Activated CD8-positive, alpha-beta memory T cell treated with anti-CD3 and anti-CD28 coated beads for 48 hours (primary cell): Measurements from ENCODE around the gene GDF15.
"Not testable (repeated sequence)": the region's sequence is repeated elsewhere in the genome, so short reads cannot be mapped to it uniquely, and the experiment has no call there.

Experiments
- DNase-seq, 3 experiments: peaks; one replicate each; pipeline ENCODE4 v3.0.0-alpha.2; 2020; ENCODE audit warnings: low read depth in 2 of 3, low spot score in 2 of 3

Gene GDF15

DNA sequence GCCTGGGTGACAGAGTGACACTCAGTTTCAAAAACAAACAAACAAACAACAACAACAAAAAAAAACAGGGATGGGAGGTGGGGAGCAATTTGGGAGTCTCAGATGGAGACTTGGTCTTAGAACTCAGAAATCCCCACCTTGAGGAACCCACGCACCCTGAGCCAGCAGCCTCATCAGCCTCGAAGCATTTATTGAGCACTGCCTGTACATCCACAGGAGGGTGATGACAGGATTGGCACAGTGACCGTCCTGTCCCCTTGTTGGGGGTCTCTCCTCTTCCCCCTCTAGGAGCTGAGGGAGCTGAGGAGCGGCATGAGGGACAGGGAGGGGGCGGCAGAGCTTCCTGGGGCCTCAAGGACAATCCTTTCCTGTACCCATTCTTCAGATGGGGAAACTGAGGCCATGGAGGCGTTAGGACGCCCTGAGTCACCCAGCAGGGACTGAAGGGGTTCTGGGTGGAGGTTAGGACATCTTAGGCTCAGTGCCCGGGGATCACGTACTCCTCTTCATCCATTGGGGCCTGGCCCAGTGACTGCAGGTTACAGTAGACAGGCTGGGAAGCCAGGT lies 5.6 kb downstream of the GDF15 start:
- DNase-seq, result no peak

- DNase-seq, result no peak
Observed at GRCh38 chr19:18392417-18392816, 6.5 kb downstream of the GDF15 start.

- no peak for DNase-seq
Observed at GRCh38 chr19:18392926-18393325, 7.0 kb downstream of the GDF15 start.

- DNase-seq, result no peak
Observed at GRCh38 chr19:18393836-18394235, 7.9 kb downstream of the GDF15 start.

GRCh38 chr19:18396471-18397241 lies 10.7 kb downstream of the GDF15 start:
- no peak for DNase-seq

DNA sequence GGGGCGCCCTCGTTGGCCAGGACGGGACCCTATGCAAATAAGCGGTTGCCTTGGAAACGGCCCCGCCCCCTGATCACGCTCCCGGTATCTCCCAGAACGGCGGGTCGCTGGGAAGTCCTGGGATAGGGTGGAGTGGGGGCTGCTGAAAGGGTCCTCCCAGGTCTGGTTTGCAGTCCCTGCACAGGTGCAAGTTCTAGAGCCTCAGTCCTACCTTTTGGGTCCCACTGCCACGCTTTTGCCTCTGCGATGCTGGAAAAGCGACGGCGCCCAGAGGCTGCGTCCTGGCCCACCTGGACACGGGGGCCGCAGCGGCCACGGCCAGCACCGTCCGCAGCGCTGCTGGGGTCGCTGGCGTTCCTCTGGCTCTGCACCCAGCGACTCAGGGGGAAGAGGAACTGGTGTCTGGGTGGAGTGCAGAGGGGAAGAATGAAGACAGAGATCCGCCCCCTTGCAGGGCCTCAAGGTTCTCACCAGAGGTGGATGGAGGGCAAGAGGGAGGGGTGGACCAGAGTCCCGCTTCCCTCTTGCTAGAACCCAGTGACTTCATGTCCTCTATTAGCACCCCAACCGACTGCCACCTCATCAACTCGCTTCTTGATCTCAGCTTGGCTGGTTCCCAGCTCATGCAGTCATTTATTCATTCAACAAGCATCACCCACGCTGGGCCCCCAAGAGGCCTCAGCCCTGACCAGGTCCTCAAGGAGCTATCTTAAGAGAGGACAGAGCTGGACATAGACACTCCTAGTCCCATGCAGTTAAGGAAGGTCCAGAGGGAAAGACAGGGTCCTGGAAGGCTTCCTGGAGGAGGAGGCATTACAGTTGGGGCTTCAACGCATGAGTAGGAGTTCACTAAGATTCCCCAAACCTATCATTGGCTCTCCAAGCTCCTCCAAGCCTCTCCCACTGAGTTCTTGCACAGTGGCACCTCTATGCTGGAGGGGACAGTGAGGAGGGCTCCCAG lies 11.6 kb downstream of the GDF15 start, which contains the start of gene LRRC25:
Gene LRRC25, minus strand, starts transcription at position 381 of the 961 bp plus-strand sequence. CDS start 659 bp downstream, outside the sequence.
- no peak for DNase-seq

DNA sequence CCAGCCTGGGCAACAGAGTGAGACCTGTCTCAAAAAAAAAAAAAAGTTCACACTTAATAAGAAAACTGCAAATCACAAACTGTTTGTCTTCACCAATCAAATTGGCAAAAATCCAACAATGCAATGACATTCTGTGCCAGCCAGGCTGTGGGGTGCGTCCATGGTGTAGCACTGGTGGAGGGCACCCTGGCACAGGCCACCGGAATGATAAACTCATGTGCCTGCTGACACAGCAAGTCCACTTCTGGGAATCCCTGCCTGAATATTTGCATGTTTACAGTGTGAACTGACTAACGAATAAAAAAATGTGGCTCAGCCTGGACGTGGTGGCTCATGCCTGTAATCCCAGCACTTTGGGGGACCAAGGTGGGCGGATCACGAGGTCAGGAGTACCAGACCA lies 13.1 kb downstream of the GDF15 start:
- DNase-seq, result no peak

DNA sequence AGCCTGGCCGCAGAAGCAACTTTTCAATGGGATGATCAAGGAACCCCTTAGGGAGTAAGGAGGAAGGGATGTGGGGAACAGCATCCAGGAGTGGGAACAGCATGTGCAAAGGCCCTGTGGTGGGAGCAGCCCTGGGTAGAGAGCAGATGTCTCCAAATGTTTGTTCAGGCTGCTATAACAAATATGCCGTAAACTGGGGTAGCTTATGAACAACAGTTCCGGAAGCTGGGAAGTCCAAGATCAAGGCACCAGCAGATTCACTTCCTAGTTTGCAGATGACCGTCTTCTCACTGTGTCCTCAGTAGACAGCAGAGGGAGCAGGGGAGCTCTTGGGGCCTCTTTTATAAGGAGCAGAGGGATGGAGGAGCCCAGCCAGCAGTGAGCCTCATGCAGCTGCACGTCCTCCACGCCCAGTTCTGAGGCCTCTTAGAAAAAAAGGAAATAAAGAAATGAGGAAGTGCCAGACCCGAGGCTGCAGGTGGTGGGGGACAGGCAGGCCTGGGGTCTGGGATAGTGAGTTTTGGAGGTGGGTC lies 15.7 kb downstream of the GDF15 start:
- no peak for DNase-seq

GRCh38 chr19:18402455-18403248 lies 16.7 kb downstream of the GDF15 start:
- not testable (repeated sequence) for DNase-seq

GRCh38 chr19:18405754-18406153 lies 19.8 kb downstream of the GDF15 start:
- not testable (repeated sequence) for DNase-seq

DNA sequence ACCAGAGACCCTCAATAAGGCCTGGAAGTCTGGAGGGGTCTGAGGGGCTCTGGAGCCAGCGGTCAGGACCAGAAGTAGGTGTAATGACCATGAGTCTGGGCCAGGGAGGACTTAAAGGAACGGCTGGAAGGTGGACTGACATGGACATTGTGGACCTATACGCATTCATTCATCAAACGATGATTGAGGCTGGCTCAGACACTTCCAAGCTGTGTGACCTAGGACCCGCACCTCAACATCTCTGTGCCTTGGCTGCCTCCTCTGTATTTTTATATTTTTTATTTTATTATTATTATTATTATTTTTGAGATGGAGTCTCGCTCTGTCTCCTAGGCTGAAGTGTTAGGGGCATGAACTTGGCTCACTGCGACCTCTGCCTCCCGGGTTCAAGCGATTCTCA lies 20.8 kb downstream of the GDF15 start:
- DNase-seq, result no peak

GRCh38 chr19:18408053-18408476 lies 22.1 kb downstream of the GDF15 start:
- DNase-seq, result no peak

GRCh38 chr19:18412610-18413239 lies 26.8 kb downstream of the GDF15 start:
- no peak for DNase-seq

DNA sequence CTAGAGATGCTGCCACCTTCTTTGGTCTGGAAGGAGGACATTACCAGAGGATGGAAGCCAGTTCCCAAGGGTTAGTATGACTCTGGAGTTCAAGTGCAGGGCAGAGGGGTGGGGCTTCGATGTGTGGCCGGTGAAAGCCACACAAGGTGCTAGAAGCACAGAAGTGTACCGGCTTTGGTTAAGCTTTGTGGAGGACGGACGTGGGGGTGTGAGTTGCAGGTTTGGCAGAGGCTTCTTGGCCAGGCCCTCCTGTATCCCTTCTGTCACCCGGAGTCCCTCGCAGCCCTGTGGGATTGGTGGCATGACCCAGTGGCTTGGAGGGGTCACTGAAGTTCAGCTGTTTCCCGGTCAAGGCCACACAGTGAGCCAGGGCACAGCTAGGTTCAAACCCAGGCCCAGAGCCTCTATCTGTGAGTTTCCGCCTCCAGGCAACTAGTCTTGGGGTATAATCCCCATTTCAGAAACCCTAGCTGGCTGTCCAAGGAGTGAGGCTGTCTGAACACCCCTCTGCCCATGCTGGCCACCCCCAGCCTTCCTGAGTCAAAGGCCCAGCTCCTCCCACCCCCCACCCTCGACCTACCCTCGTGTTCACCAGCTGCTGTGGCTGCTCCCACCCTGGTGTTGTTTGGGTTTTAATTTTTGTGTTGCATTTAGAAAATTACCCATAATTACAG lies 28.7 kb downstream of the GDF15 start:
- DNase-seq, result no peak

- DNase-seq, result no peak
Observed at GRCh38 chr19:18415178-18415867, 29.4 kb downstream of the GDF15 start.

DNA sequence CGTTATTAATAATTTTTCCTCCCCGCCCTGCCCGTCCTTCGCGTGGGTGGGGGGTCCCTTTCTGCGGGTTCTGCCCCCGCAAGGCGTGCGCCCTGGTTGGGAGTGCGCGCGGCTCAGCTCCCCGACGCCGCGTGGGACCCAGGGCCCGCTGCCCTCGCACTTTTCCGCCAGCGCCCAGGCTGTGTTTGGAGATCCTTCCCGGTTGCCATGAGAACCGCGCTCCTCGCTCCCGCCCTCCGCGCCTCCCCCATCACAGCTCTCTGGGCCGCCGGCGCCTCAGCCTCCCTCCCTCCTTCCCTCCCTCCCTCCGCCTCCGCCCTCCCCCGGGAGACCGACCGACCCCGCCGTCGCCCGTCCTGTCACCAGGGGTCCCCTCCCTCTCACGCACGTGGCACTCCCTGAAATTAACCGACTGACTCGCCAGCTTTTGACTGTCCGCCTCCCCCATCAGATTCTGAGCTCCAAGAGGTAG lies 30.9 kb downstream of the GDF15 start:
- peak in 1 of 3 experiments; percentile 30 for DNase-seq

- no peak for DNase-seq
Observed at GRCh38 chr19:18417250-18418028, 31.5 kb downstream of the GDF15 start.

GRCh38 chr19:18418029-18418482 lies 32.1 kb downstream of the GDF15 start:
- no peak for DNase-seq
